ENCODE measurements around the gene RING1. TPM values are rescaled to one million over a fixed set of nuclear protein-coding genes. Genes with fewer than 3 reads are reported as not detected.

Gene RING1
- total and polyA plus RNA-seq, 10 of the 15 experiments (the other 5 are each of a cell fraction or from before 2014, with no cell fraction given) = 2.0 to 27.2 (median 15.8) TPM

DNA sequence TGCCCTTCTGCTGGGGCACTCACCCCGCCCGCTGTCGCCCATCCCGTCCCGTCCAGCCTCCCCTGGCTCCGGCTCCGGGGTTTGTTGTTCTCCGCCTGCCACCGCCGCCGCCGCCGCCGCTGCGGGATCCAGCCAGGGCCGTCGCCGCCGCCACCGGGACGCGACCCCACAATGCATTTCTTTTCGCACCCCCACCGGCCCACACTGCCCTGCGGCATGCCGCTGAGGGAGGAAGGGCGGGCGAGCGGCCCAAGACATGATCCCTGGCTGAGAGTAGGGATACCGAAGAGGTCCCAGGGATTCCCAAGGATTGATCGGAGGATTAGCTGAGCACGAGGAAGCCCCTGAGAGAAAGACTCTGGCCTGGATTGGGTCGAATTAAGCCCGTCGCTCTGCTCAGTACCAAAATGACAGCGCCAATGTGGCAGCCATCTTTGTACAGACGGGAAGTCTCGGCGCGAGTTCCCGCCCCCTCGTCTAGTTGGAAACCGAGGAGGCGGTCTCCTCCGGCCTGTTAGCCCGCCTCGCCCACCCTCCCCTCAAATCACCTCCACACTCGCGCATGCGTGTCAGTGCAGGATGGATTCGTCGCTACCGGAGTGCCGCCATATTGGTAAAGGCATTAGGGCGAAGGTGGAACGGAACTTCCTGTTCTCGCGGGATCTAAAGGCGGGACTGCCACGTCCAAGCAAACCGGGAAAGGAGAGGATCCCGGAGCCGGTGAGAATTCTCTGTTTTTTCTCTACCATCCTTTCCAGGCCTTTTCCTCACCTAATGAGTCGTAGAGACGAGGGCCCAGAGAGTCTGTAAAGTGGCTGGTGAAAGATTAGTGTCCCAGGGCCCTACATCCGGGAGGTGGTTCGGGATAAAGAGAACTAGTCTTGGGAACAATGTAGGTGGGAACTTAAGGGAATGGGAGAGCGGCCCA lies 7.8 kb upstream of the RING1 start, which contains the start of the genes RXRB and SLC39A7:
RXRB (minus strand) TSS at position 447 of the 928 bp plus-strand sequence; CDS start at position 258, 189 bp downstream.
SLC39A7 (plus strand) TSS at position 649 of the 928 bp plus-strand sequence. CDS start 379 bp downstream, outside the sequence.
- Histone ChIP-seq H3K36me3 (ENCODE audit: control insufficient read depth in 2 of 2, insufficient read depth in 2 of 2, low read length in 1 of 2) (peaks cover 12 to 31% of the 10 kb centered on the region in 2 experiments), H3K27ac (ENCODE audit: control insufficient read depth, insufficient read depth) (peak within 1 kb of the TSS; percentile 99), H3K4me1 (ENCODE audit: control insufficient read depth, insufficient read depth, low read length) (peaks cover 33% of the 10 kb centered on the region), H3K9ac (ENCODE audit: control insufficient read depth, insufficient read depth, low read length) (peak within 1 kb of the TSS; percentile 99), H3K9me3 (replicated peaks; ENCODE audit: control insufficient read depth, insufficient read depth, low read length) (no peaks in the 10 kb centered on the region), H3K27me3 (replicated peaks in 1 of 2; ENCODE audit: control insufficient read depth in 2 of 2, insufficient read depth in 2 of 2, low read length in 1 of 2) (no peaks in the 10 kb centered on the region), H4K20me1 (ENCODE audit: control insufficient read depth, insufficient read depth) (no peaks in the 10 kb centered on the region), H3K4me2 (ENCODE audit: control insufficient read depth, insufficient read depth) (peak within 1 kb of the TSS; percentile 100), H2AFZ (ENCODE audit: control insufficient read depth, low read depth, low read length) (peak within 1 kb of the TSS; percentile 97), H3K79me2 (ENCODE audit: control insufficient read depth, insufficient read depth, low read length) (peaks cover 33% of the 10 kb centered on the region), H3K4me3 (peak within 1 kb of the TSS; percentile 95)
- under 1% methylated on average over 62 of the region's 68 CpGs for WGBS (ENCODE audit: insufficient coverage, insufficient replicate concordance, low lambda C conversion rate, missing lambda C conversion rate)
- ATAC-seq (peak; percentile 77), FAIRE-seq (peak; percentile 95), DNase-seq (ENCODE audit: low read depth, low spot score) (peak; percentile 99)
- RAD21 ChIA-PET (ENCODE audit: unreplicated experiment) = interaction anchor here (0.7 to 1.9 kb wide), 5 partner anchors 31 to 181 kb away, joined by 3 to 11 read pairs (median 4); partner anchors contain the start of genes HLA-DPA1, RPS18 and VPS52
- no TSS peak for BruUV-seq (replicated peaks)
- in situ Hi-C loops (cut with MboI) = no loop called here
- CTCF ChIA-PET = interaction anchor here (0.6 to 5.8 kb wide), 3 partner anchors 8 to 48 kb away, joined by 3 to 41 read pairs (median 5); partner anchors contain the start of gene RING1
- POLR2A ChIA-PET = interaction anchor here (0.7 to 1.4 kb wide), 6 partner anchors 9 to 229 kb away, joined by 3 to 12 read pairs (median 3); partner anchors contain the start of genes B3GALT4, HLA-DPB1 and RING1
- intact Hi-C loops (cut with micrococcal nuclease; ENCODE audit: unreplicated experiment) = loop anchor here (10.0 kb wide), 1 partner anchor 374 kb away; no protein-coding TSS in a partner anchor
- SMC1A ChIA-PET (ENCODE audit: uncharacterized antibody, unreplicated experiment) = interaction anchor here (1.3 to 1.8 kb wide), 2 partner anchors 8 to 49 kb away, joined by 4 to 5 read pairs; no protein-coding TSS in a partner anchor
- TF ChIP-seq HCFC1 (IDR thresholded peaks at IDR 0.05; ENCODE audit: low read length) (peak; percentile 84), ZNF207 (IDR thresholded peaks at IDR 0.05; ENCODE audit: borderline replicate concordance) (peak; percentile 77; the same call in 1 of the 2 replicates), ASH2L (IDR thresholded peaks at IDR 0.05; ENCODE audit: borderline replicate concordance, low read depth) (no peak), ZBED1 (IDR thresholded peaks at IDR 0.05; ENCODE audit: borderline replicate concordance) (no peak; the same call in 1 of the 2 replicates), POLR2A (IDR thresholded peaks at IDR 0.05; ENCODE audit: low read depth, low read length) (peak; percentile 95), NBN (IDR thresholded peaks at IDR 0.05) (peak; percentile 88; the same call in 1 of the 2 replicates), NR2C1 (IDR thresholded peaks at IDR 0.05) (peak; percentile 90), BACH1 (IDR thresholded peaks at IDR 0.05; ENCODE audit: borderline replicate concordance) (0 out of 2 replicates have a peak, but pooled peaks have one; percentile 12)
- TF ChIP-seq, protein P1, sequence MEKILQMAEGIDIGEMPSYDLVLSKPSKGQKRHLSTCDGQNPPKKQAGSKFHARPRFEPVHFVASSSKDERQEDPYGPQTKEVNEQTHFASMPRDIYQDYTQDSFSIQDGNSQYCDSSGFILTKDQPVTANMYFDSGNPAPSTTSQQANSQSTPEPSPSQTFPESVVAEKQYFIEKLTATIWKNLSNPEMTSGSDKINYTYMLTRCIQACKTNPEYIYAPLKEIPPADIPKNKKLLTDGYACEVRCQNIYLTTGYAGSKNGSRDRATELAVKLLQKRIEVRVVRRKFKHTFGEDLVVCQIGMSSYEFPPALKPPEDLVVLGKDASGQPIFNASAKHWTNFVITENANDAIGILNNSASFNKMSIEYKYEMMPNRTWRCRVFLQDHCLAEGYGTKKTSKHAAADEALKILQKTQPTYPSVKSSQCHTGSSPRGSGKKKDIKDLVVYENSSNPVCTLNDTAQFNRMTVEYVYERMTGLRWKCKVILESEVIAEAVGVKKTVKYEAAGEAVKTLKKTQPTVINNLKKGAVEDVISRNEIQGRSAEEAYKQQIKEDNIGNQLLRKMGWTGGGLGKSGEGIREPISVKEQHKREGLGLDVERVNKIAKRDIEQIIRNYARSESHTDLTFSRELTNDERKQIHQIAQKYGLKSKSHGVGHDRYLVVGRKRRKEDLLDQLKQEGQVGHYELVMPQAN (conservative IDR thresholded peaks at IDR 0.05) = peak; percentile 54
- TF ChIP-seq, protein P2, sequence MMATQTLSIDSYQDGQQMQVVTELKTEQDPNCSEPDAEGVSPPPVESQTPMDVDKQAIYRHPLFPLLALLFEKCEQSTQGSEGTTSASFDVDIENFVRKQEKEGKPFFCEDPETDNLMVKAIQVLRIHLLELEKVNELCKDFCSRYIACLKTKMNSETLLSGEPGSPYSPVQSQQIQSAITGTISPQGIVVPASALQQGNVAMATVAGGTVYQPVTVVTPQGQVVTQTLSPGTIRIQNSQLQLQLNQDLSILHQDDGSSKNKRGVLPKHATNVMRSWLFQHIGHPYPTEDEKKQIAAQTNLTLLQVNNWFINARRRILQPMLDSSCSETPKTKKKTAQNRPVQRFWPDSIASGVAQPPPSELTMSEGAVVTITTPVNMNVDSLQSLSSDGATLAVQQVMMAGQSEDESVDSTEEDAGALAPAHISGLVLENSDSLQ (IDR thresholded peaks at IDR 0.05) = peak; percentile 47; the same call in 1 of the 2 replicates
- TF ChIP-seq, protein P3, sequence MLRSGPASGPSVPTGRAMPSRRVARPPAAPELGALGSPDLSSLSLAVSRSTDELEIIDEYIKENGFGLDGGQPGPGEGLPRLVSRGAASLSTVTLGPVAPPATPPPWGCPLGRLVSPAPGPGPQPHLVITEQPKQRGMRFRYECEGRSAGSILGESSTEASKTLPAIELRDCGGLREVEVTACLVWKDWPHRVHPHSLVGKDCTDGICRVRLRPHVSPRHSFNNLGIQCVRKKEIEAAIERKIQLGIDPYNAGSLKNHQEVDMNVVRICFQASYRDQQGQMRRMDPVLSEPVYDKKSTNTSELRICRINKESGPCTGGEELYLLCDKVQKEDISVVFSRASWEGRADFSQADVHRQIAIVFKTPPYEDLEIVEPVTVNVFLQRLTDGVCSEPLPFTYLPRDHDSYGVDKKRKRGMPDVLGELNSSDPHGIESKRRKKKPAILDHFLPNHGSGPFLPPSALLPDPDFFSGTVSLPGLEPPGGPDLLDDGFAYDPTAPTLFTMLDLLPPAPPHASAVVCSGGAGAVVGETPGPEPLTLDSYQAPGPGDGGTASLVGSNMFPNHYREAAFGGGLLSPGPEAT (IDR thresholded peaks at IDR 0.05; ENCODE audit: low read depth) = peak; percentile 81
- TF ChIP-seq, protein P4, sequence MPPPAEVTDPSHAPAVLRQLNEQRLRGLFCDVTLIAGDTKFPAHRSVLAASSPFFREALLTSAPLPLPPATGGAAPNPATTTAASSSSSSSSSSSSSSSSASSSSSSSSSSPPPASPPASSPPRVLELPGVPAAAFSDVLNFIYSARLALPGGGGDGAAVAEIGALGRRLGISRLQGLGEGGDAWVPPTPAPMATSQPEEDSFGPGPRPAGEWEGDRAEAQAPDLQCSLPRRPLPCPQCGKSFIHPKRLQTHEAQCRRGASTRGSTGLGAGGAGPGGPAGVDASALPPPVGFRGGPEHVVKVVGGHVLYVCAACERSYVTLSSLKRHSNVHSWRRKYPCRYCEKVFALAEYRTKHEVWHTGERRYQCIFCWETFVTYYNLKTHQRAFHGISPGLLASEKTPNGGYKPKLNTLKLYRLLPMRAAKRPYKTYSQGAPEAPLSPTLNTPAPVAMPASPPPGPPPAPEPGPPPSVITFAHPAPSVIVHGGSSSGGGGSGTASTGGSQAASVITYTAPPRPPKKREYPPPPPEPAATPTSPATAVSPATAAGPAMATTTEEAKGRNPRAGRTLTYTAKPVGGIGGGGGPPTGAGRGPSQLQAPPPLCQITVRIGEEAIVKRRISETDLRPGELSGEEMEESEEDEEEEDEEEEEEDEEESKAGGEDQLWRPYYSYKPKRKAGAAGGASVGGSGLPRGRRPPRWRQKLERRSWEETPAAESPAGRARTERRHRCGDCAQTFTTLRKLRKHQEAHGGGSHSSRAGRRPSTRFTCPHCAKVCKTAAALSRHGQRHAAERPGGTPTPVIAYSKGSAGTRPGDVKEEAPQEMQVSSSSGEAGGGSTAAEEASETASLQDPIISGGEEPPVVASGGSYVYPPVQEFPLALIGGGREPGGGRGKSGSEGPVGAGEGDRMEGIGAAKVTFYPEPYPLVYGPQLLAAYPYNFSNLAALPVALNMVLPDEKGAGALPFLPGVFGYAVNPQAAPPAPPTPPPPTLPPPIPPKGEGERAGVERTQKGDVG (CRISPR knock-in tag; IDR thresholded peaks at IDR 0.05) = no peak
- TF ChIP-seq, protein P5, sequence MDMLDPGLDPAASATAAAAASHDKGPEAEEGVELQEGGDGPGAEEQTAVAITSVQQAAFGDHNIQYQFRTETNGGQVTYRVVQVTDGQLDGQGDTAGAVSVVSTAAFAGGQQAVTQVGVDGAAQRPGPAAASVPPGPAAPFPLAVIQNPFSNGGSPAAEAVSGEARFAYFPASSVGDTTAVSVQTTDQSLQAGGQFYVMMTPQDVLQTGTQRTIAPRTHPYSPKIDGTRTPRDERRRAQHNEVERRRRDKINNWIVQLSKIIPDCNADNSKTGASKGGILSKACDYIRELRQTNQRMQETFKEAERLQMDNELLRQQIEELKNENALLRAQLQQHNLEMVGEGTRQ (IDR thresholded peaks at IDR 0.05; ENCODE audit: borderline replicate concordance, low read depth, low read length) = no peak
